Stimulated activated CD8-positive, alpha-beta memory T cell treated with anti-CD3 and anti-CD28 coated beads, Interleukin-15, amount 100 ng/mL, for 48 hours (primary cell): ENCODE measurements around the gene KRTAP1-3.
"Not testable (repeated sequence)": the region's sequence is repeated elsewhere in the genome, so short reads cannot be mapped to it uniquely, and the experiment has no call there.

Source experiments
- DNase-seq, 2 donors: peaks; one replicate each; pipeline ENCODE4 v3.0.0-alpha.2; 2020; ENCODE audit warnings: low read depth in 2 of 2

KRTAP1-3 gene

GRCh38 chr17:41054556-41054955, 19.9 kb upstream of the KRTAP1-3 start:
- DNase-seq: not testable (repeated sequence)

GRCh38 chr17:41054025-41054424, 19.4 kb upstream of the KRTAP1-3 start:
- no peak for DNase-seq

- DNase-seq: no peak
These were observed 17.9 kb upstream of the KRTAP1-3 start for GRCh38 chr17:41052566-41052965.

DNA sequence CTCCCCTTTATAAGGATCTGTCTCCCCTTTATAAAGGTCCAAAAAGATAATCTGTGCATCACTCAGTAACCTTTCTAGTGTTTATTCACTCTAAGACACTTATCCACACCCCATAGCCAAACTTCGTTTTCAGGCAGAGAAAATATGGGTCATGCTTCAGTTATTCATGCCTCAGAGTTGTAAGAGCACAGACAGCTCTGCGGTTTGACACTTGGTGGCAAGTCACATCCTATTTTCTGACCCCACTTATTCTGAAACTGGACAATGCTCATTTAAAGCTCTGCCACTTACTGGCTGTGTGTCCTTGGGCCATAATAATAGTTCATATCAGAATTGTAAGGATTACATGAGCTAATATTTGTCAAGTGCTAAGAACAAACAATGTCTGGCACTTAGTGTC, 14.4 kb upstream of the KRTAP1-3 start:
- DNase-seq: no peak

- DNase-seq: no peak
These were observed 13.8 kb upstream of the KRTAP1-3 start for GRCh38 chr17:41048441-41048840.

- DNase-seq: not testable (repeated sequence)
These were observed 12.2 kb upstream of the KRTAP1-3 start, which contains the start of gene KRTAP2-1 for GRCh38 chr17:41046735-41047465. Gene KRTAP2-1 (minus strand): TSS chr17:41047316. CDS start chr17:41047267, 49 bp downstream.

- no peak for DNase-seq
These were observed 8.3 kb upstream of the KRTAP1-3 start for GRCh38 chr17:41042953-41043352.

GRCh38 chr17:41040783-41041571, 6.3 kb upstream of the KRTAP1-3 start, which contains the start of gene KRTAP1-1:
Gene KRTAP1-1 (minus strand): TSS chr17:41041450. CDS start chr17:41041397, 53 bp downstream.
- DNase-seq: not testable (repeated sequence)

DNA sequence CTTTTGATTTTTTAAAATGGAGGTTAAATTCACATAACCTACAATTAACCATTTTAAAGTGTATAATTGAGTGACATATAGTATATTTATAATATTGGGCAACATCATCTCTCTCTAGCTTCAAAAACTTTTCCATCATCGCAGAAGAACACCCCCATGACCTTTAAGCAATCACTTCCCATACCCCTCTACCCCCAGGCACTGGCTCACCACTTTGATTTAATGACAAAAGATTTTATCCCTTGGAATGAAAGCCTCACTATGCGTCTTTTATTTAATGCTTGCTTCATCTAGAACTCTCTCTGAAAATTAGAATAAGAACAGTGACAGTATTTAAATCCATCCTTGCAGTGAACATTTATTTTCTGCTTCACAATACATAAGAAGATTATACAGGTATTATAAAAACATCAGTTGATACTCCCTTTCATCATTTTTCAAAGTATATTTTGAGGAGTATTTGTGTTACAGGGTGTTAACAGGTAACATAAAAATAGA, 3.2 kb upstream of the KRTAP1-3 start:
- DNase-seq: no peak

GRCh38 chr17:41029633-41030245, 4.9 kb downstream of the KRTAP1-3 start, which contains the start of gene KRTAP1-4:
Gene KRTAP1-4 (minus strand): TSS chr17:41030195. CDS start chr17:41030078, 117 bp downstream.
- no peak for DNase-seq

GRCh38 chr17:41026715-41027471, 7.8 kb downstream of the KRTAP1-3 start, which contains the start of gene KRTAP1-5:
Gene KRTAP1-5 (minus strand): TSS chr17:41027208. CDS start chr17:41027155, 53 bp downstream.
- no peak for DNase-seq

DNA sequence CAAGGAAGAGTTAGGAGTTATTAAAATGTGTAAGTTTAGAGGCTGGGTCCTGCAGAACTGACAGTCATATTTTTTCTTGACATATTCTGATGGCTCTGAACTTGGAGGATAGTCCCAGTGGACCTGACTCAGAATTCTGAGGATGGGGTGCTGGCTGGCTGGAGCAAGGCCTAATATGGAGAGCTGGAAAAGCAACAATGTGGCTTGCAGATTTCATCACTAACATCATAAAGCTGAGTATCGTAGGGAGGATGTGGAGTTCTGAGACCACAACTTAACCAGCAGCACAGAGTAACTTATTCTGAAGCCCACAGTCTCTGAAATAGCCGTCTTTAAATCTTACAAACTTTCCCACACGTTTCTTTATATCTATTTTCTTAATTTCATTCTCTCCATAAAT, 10.0 kb downstream of the KRTAP1-3 start:
- no peak for DNase-seq

- no peak for DNase-seq
These were observed 14.3 kb downstream of the KRTAP1-3 start for GRCh38 chr17:41020336-41020735.

DNA sequence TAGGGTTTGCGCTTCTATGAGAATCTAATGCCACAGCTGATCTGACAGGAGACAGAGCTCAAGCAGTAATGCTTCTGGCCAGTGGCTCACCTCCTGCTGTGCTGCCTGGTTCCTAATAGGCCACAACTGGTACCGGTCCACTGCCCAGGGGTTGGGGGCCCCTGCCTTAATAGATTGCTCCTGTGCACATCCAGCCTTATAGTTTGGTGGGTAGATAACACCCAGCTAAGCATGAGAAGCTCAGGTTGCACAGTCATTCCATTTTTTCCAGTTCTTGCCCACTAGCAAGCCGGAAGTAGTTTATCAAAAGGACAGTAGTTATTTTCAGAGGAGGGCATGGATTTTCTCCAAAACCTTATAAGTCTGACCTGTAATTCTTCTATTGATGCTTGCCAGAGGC, 15.3 kb downstream of the KRTAP1-3 start:
- DNase-seq: no peak

- no peak for DNase-seq
These were observed 16.1 kb downstream of the KRTAP1-3 start for GRCh38 chr17:41018541-41018940.

DNA sequence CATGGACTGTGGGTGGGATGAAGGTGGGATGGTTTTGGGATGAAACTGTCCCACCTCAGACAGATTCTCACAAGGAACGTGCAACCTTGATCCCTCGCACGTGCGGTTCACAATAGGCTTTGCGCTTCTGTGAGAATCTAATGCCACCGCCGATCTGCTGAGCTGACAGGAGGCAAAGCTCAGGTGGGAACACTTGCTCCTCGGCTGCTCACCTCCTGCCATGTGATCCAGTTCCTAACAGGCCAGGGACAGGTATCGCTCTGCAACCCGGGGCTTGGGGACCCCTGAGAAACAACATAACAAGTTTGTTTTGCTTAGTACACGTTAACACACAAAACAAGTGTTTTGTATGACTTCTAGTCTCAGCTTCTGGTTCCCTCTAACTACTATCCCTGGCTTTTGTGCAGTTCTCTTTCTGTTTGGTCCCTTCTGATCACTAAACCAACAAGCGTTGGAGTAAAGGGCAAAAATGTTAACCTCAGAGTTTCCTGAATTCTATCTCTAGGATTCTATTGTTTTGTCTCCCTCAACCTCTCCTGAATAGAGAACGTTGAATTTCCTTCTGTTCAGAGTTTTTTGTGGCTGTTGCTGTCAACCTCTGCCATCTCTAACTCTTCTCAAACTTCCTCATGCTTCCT, 18.0 kb downstream of the KRTAP1-3 start:
- no peak for DNase-seq

DNA sequence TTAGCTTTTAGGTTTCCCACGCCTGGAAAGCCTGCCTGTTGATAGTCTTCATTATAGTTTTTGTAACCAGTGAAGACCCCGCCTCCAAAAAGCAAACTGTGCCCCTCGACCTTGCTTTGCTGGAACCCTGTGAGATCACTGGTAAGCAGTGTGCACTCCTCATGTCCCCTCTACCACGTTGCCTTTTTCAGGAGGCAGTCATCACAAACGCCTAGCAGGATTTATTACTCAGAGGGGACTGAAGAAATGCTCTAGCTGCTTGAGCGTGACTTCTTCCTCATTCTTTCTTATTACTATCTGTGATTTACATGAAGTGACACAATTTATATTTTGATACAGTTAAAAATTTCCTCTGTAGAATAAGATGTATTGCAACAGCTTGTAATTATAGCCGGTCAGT, 19.2 kb downstream of the KRTAP1-3 start:
- no peak for DNase-seq

- DNase-seq: no peak
These were observed 21.1 kb downstream of the KRTAP1-3 start for GRCh38 chr17:41013606-41014005.

GRCh38 chr17:41013181-41013580, 21.5 kb downstream of the KRTAP1-3 start:
- no peak for DNase-seq

GRCh38 chr17:41012326-41013120, 22.2 kb downstream of the KRTAP1-3 start:
- DNase-seq: no peak
